ENCODE measurements around the gene IKBKE.

DNA sequence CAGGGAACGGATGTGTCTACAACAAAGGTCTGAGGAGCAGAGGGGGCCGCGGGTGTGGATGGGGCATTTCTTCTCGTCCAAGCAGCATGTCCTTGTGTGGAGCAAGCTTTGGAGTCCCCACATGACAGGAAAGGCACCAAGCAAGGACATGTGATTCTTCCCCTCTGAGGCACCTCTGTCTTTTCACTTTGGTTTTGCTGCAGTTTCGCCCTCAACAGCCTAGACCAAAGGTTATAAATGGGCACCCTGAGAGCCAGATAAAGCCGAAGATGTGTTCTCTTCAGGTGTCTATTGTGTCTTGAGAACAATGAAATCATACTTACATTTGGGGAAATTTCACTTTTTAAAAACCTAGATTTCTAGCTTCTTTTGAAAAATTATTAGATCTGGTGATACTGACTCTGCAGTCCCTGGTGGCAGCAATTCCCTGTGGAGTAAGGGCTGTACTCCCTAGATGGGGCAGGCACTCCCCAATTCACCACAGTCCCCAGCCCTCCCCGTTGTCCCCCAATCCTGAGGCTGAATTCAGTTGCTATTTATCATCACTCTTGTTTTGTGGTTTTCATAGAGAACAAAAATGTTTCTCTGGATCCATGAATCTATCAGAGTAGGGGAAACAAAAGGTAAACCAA is 28.8 kb upstream of the IKBKE start:
- TF ChIP-seq, protein P1, sequence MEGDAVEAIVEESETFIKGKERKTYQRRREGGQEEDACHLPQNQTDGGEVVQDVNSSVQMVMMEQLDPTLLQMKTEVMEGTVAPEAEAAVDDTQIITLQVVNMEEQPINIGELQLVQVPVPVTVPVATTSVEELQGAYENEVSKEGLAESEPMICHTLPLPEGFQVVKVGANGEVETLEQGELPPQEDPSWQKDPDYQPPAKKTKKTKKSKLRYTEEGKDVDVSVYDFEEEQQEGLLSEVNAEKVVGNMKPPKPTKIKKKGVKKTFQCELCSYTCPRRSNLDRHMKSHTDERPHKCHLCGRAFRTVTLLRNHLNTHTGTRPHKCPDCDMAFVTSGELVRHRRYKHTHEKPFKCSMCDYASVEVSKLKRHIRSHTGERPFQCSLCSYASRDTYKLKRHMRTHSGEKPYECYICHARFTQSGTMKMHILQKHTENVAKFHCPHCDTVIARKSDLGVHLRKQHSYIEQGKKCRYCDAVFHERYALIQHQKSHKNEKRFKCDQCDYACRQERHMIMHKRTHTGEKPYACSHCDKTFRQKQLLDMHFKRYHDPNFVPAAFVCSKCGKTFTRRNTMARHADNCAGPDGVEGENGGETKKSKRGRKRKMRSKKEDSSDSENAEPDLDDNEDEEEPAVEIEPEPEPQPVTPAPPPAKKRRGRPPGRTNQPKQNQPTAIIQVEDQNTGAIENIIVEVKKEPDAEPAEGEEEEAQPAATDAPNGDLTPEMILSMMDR (IDR thresholded peaks at IDR 0.05): no peak
- TF ChIP-seq POLR2AphosphoS5 (IDR thresholded peaks at IDR 0.05; ENCODE audit: low read depth, low read length): no peak
